ENCODE results near the gene ABCA2. TPM values are rescaled to one million over a fixed set of nuclear protein-coding genes. Genes with fewer than 3 reads are reported as not detected.

Gene ABCA2
- total and polyA plus RNA-seq, 2 experiments from 2014 or later, result 7.0 to 16.0 TPM

- Histone ChIP-seq H2AFZ (no peak overlapping the region), H3K4me3 (no peak overlapping the region), H3K4me2 (no peak overlapping the region), H3K27ac (ENCODE audit: low read depth) (no peak overlapping the region), H4K20me1 (replicated peaks; ENCODE audit: insufficient read depth) (no peaks in the 10 kb centered on the region), H3K9me2 (ENCODE audit: insufficient read depth) (no peaks in the 10 kb centered on the region), H3K4me1 (ENCODE audit: insufficient read depth) (peaks cover 3% of the 10 kb centered on the region; the same call in 1 of the 2 replicates), H3K79me2 (replicated peaks; ENCODE audit: insufficient read depth) (no peaks in the 10 kb centered on the region), H3F3A (replicated peaks; ENCODE audit: low read depth) (no peaks in the 10 kb centered on the region), H3K27me3 (ENCODE audit: insufficient read depth) (peaks cover 56% of the 10 kb centered on the region), H3K36me3 (ENCODE audit: insufficient read depth) (no peaks in the 10 kb centered on the region)
- Mint-ChIP-seq H3K9me3 (peaks cover 10% of the 10 kb centered on the region), H3K4me1 (no peaks in the 10 kb centered on the region; the same call in 2 of the 3 replicates), H3K27me3 (ENCODE audit: insufficient read depth, low read depth, poor library complexity) (peaks cover 39% of the 10 kb centered on the region), H3K4me3 (no peak overlapping the region), H3K36me3 (ENCODE audit: low read depth) (no peaks in the 10 kb centered on the region; the same call in 2 of the 3 replicates), H3K27ac (no peak overlapping the region)
- no peak for ATAC-seq
- no peak for DNase-seq (ENCODE audit: low spot score)
- TF ChIP-seq CREB1 (CRISPR knock-in tag; IDR thresholded peaks at IDR 0.05; ENCODE audit: low read depth) (no peak), EZH2phosphoT487 (IDR thresholded peaks at IDR 0.05; ENCODE audit: unreplicated experiment) (no peak), ZNF114 (CRISPR knock-in tag; IDR thresholded peaks at IDR 0.05) (no peak), JUNB (IDR thresholded peaks at IDR 0.05; ENCODE audit: unreplicated experiment) (no peak), POLR2AphosphoS5 (IDR thresholded peaks at IDR 0.05; ENCODE audit: low read depth) (no peak), STAT1 (IDR thresholded peaks at IDR 0.05; ENCODE audit: unreplicated experiment) (no peak), REST (IDR thresholded peaks at IDR 0.05; ENCODE audit: unreplicated experiment) (no peak), EZH2 (IDR thresholded peaks at IDR 0.05; ENCODE audit: low read depth, unreplicated experiment) (no peak), ZNF331 (CRISPR knock-in tag; IDR thresholded peaks at IDR 0.05; ENCODE audit: low read depth) (no peak)
Observed at GRCh38 chr9:136988872-136989271, 39.2 kb downstream of the ABCA2 start.

- peaks cover 29% of the 10 kb centered on the region for H3K27me3 Mint-ChIP-seq (ENCODE audit: insufficient read depth, low read depth, poor library complexity)
- H4K20me1 ChIP-seq (replicated peaks; ENCODE audit: insufficient read depth), result no peaks in the 10 kb centered on the region
- no peaks in the 10 kb centered on the region for H3K9me2 ChIP-seq (ENCODE audit: insufficient read depth)
- H3K9me3 Mint-ChIP-seq, result peaks cover 5% of the 10 kb centered on the region
- H2AFZ ChIP-seq, result peak overlapping the region; percentile 74; the same call in 1 of the 2 replicates
- H3K79me2 ChIP-seq (replicated peaks; ENCODE audit: insufficient read depth), result no peaks in the 10 kb centered on the region
- peaks cover 45% of the 10 kb centered on the region for H3K27me3 ChIP-seq (ENCODE audit: insufficient read depth)
- H3K4me1 Mint-ChIP-seq, result no peaks in the 10 kb centered on the region; the same call in 2 of the 3 replicates
- DNase-seq (ENCODE audit: low spot score) (peak; percentile 47), ATAC-seq (peak; percentile 32)
- H3K4me2 ChIP-seq, result peak overlapping the region; percentile 93
- H3K36me3 ChIP-seq (ENCODE audit: insufficient read depth), result no peaks in the 10 kb centered on the region
- H3K4me3 Mint-ChIP-seq, result peak overlapping the region; percentile 50; the same call in 1 of the 3 replicates
- peak overlapping the region; percentile 68 for H3K4me3 ChIP-seq
- H3F3A ChIP-seq (replicated peaks; ENCODE audit: low read depth), result no peaks in the 10 kb centered on the region
- peaks cover 3% of the 10 kb centered on the region; the same call in 1 of the 2 replicates for H3K4me1 ChIP-seq (ENCODE audit: insufficient read depth)
- H3K27ac Mint-ChIP-seq, result no peak overlapping the region
- H3K27ac ChIP-seq (ENCODE audit: low read depth), result no peak overlapping the region
- no peaks in the 10 kb centered on the region; the same call in 2 of the 3 replicates for H3K36me3 Mint-ChIP-seq (ENCODE audit: low read depth)
- TF ChIP-seq ZNF331 (CRISPR knock-in tag; IDR thresholded peaks at IDR 0.05; ENCODE audit: low read depth) (no peak), EZH2phosphoT487 (IDR thresholded peaks at IDR 0.05; ENCODE audit: unreplicated experiment) (no peak), POLR2AphosphoS5 (IDR thresholded peaks at IDR 0.05; ENCODE audit: low read depth) (no peak), EZH2 (IDR thresholded peaks at IDR 0.05; ENCODE audit: low read depth, unreplicated experiment) (no peak), ZNF114 (CRISPR knock-in tag; IDR thresholded peaks at IDR 0.05) (no peak), NANOG (IDR thresholded peaks at IDR 0.05; ENCODE audit: borderline replicate concordance) (no peak), STAT1 (IDR thresholded peaks at IDR 0.05; ENCODE audit: unreplicated experiment) (no peak), ETS1 (IDR thresholded peaks at IDR 0.05) (no peak), CREB1 (CRISPR knock-in tag; IDR thresholded peaks at IDR 0.05; ENCODE audit: low read depth) (no peak)
- TF ChIP-seq, protein P1, sequence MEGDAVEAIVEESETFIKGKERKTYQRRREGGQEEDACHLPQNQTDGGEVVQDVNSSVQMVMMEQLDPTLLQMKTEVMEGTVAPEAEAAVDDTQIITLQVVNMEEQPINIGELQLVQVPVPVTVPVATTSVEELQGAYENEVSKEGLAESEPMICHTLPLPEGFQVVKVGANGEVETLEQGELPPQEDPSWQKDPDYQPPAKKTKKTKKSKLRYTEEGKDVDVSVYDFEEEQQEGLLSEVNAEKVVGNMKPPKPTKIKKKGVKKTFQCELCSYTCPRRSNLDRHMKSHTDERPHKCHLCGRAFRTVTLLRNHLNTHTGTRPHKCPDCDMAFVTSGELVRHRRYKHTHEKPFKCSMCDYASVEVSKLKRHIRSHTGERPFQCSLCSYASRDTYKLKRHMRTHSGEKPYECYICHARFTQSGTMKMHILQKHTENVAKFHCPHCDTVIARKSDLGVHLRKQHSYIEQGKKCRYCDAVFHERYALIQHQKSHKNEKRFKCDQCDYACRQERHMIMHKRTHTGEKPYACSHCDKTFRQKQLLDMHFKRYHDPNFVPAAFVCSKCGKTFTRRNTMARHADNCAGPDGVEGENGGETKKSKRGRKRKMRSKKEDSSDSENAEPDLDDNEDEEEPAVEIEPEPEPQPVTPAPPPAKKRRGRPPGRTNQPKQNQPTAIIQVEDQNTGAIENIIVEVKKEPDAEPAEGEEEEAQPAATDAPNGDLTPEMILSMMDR (conservative IDR thresholded peaks at IDR 0.05; ENCODE audit: low read depth in 2 of 2), result no peak
Observed at GRCh38 chr9:136985853-136986252, 42.2 kb downstream of the ABCA2 start.
